MCF 10A (cell line): ENCODE data around the gene TRPC1. TPM values are rescaled to one million over a fixed set of nuclear protein-coding genes. Genes with fewer than 3 reads are reported as not detected.

ENCODE experiments used
- BruUV-seq: library from RNA; stranded (reverse); fragments of 400-500 nt; replicated peaks from 2 replicates; lab custom pipeline; 2021; lab: Mats Ljungman, UMichigan
- CTCF ChIA-PET: fragments of 300-600 bp; sonication (Branson Sonifier 250); formaldehyde crosslinking; extraction: SDS; loops from one replicate; lab custom pipeline; 2021; ENCODE audit warnings: antibody characterized with exemption, inconsistent platforms; lab: Yijun Ruan, JAX
- POLR2A ChIA-PET: fragments of 300-600, 350-650 bp; sonication (Branson Sonifier 250); formaldehyde crosslinking; extraction: SDS; loops from one replicate; lab custom pipeline; 2020; ENCODE audit warnings: antibody characterized with exemption, inconsistent platforms; lab: Yijun Ruan, JAX
- DNase-seq: peaks from one replicate; pipeline ENCODE4 v3.0.0-alpha.2; 2018; ENCODE audit not compliant: unreplicated experiment
- H3K27ac Mint-ChIP-seq: one replicate; pipeline ENCODE4 v1.8.0; 2022; ENCODE audit warnings: mild to moderate bottlenecking, low read depth, mixed read lengths; ENCODE audit not compliant: unreplicated experiment
- H3K27me3 Mint-ChIP-seq: one replicate; pipeline ENCODE4 v1.8.0; 2022; ENCODE audit warnings: mixed read lengths; ENCODE audit not compliant: insufficient read depth, unreplicated experiment
- H3K36me3 Mint-ChIP-seq: one replicate; pipeline ENCODE4 v1.8.0; 2022; ENCODE audit warnings: mild to moderate bottlenecking, moderate library complexity, mixed read lengths; ENCODE audit not compliant: insufficient read depth, unreplicated experiment
- H3K4me1 Mint-ChIP-seq: one replicate; pipeline ENCODE4 v1.8.0; 2022; ENCODE audit warnings: mixed read lengths; ENCODE audit not compliant: insufficient read depth, unreplicated experiment
- H3K4me3 Mint-ChIP-seq: one replicate; pipeline ENCODE4 v1.8.0; 2022; ENCODE audit warnings: mild to moderate bottlenecking, moderate library complexity, mixed read lengths; ENCODE audit not compliant: unreplicated experiment
- H3K9me3 Mint-ChIP-seq: one replicate; pipeline ENCODE4 v1.8.0; 2022; ENCODE audit warnings: mixed read lengths; ENCODE audit not compliant: unreplicated experiment
- intact Hi-C: fragments of 100-400 bp; cut with micrococcal nuclease; formaldehyde crosslinking; loops from 2 replicates; pipeline ENCODE4 v1.14.1; 2022
- total RNA-seq: library from RNA; stranded (reverse); gene quantifications from 2 replicates; pipeline ENCODE4 v1.2.3, GENCODE V29; 2022
- TF ChIP-seq, protein P1 (sequence below): fragments of 200-600 bp; IDR thresholded peaks from one replicate; pipeline ENCODE4 v1.8.0; 2022; ENCODE audit warnings: antibody characterized with exemption, mild to moderate bottlenecking; ENCODE audit not compliant: unreplicated experiment

Gene TRPC1
- total RNA-seq, 1 experiment from 2014 or later = 9.2 TPM

GRCh38 chr3:142716102-142716501 is 7.7 kb upstream of the TRPC1 start:
- POLR2A ChIA-PET = no interaction called here
- TF ChIP-seq, protein P1, sequence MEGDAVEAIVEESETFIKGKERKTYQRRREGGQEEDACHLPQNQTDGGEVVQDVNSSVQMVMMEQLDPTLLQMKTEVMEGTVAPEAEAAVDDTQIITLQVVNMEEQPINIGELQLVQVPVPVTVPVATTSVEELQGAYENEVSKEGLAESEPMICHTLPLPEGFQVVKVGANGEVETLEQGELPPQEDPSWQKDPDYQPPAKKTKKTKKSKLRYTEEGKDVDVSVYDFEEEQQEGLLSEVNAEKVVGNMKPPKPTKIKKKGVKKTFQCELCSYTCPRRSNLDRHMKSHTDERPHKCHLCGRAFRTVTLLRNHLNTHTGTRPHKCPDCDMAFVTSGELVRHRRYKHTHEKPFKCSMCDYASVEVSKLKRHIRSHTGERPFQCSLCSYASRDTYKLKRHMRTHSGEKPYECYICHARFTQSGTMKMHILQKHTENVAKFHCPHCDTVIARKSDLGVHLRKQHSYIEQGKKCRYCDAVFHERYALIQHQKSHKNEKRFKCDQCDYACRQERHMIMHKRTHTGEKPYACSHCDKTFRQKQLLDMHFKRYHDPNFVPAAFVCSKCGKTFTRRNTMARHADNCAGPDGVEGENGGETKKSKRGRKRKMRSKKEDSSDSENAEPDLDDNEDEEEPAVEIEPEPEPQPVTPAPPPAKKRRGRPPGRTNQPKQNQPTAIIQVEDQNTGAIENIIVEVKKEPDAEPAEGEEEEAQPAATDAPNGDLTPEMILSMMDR = no peak

GRCh38 chr3:142723665-142723967 is 218 bp upstream of the TRPC1 start:
- intact Hi-C loops = loop anchor here (10.0 kb wide), 1 partner anchor 271 kb away; no protein-coding TSS in a partner anchor
- no peaks in the 10 kb centered on the region for H3K27me3 Mint-ChIP-seq
- H3K4me3 Mint-ChIP-seq = peak overlapping the region; percentile 91
- no TSS peak for BruUV-seq
- H3K9me3 Mint-ChIP-seq = peaks cover 6% of the 10 kb centered on the region
- TF ChIP-seq, protein P1 = no peak
- no peak for DNase-seq
- H3K27ac Mint-ChIP-seq = peak overlapping the region; percentile 86
- POLR2A ChIA-PET = interaction anchor here (0.6 to 2.5 kb wide), 14 partner anchors 10 to 278 kb away, joined by 3 to 32 read pairs (median 5); partner anchors contain the start of genes ATR, PLS1 and U2SURP
- peaks cover 7% of the 10 kb centered on the region for H3K4me1 Mint-ChIP-seq
- CTCF ChIA-PET = interaction anchor here (0.6 to 2.4 kb wide), 2 partner anchors 137 to 278 kb away, joined by 4 to 6 read pairs; partner anchors contain the start of gene U2SURP
- no peaks in the 10 kb centered on the region for H3K36me3 Mint-ChIP-seq

More at GRCh38 chr3:142716102-142716501, 7.7 kb upstream of the TRPC1 start:
- intact Hi-C loops = no loop called here
- Mint-ChIP-seq H3K27ac (no peak overlapping the region), H3K4me1 (no peaks in the 10 kb centered on the region), H3K4me3 (no peak overlapping the region), H3K27me3 (no peaks in the 10 kb centered on the region), H3K36me3 (no peaks in the 10 kb centered on the region), H3K9me3 (no peaks in the 10 kb centered on the region)
- CTCF ChIA-PET = no interaction called here
- no peak for DNase-seq
- no TSS peak for BruUV-seq

- DNase-seq = peak; percentile 51
- no peaks in the 10 kb centered on the region for H3K36me3 Mint-ChIP-seq
- intact Hi-C loops = loop anchor here (1.0 to 10.0 kb wide), 3 partner anchors 129 to 270 kb away; partner anchors contain the start of gene PLS1
- peaks cover 7% of the 10 kb centered on the region for H3K4me1 Mint-ChIP-seq
- H3K27ac Mint-ChIP-seq = peak overlapping the region; percentile 86
- no TSS peak for BruUV-seq
- peak overlapping the region; percentile 91 for H3K4me3 Mint-ChIP-seq
- TF ChIP-seq, protein P1 = no peak
- H3K9me3 Mint-ChIP-seq = peaks cover 6% of the 10 kb centered on the region
- ChIA-PET CTCF (interaction anchor here (0.6 to 2.4 kb wide), 4 partner anchors 9 to 138 kb away, joined by 3 to 6 read pairs (median 4); no protein-coding TSS in a partner anchor), POLR2A (interaction anchor here (0.7 to 2.5 kb wide), 9 partner anchors 9 to 277 kb away, joined by 3 to 32 read pairs (median 5); partner anchors contain the start of genes PLS1 and U2SURP)
- no peaks in the 10 kb centered on the region for H3K27me3 Mint-ChIP-seq
Measured at GRCh38 chr3:142724682-142725356, 985 bp downstream of the TRPC1 start.

- H3K27me3 Mint-ChIP-seq = no peaks in the 10 kb centered on the region
- peaks cover 7% of the 10 kb centered on the region for H3K4me1 Mint-ChIP-seq
- H3K27ac Mint-ChIP-seq = no peak overlapping the region
- intact Hi-C loops = loop anchor here (2.0 to 10.0 kb wide), 2 partner anchors 139 to 269 kb away; no protein-coding TSS in a partner anchor
- TF ChIP-seq, protein P1 = no peak
- peak overlapping the region; percentile 91 for H3K4me3 Mint-ChIP-seq
- TSS peak; percentile 45 for BruUV-seq
- POLR2A ChIA-PET = interaction anchor here (0.7 to 2.5 kb wide), 6 partner anchors 8 to 145 kb away, joined by 3 to 32 read pairs (median 7); partner anchors contain the start of gene PLS1
- no peak for DNase-seq
- CTCF ChIA-PET = interaction anchor here (0.8 to 2.4 kb wide), 3 partner anchors 8 to 138 kb away, joined by 3 to 6 read pairs (median 4); no protein-coding TSS in a partner anchor
- no peaks in the 10 kb centered on the region for H3K36me3 Mint-ChIP-seq
- peaks cover 6% of the 10 kb centered on the region for H3K9me3 Mint-ChIP-seq
Measured at GRCh38 chr3:142725357-142725739, 1.5 kb downstream of the TRPC1 start.
